RWPE1 (cell line): ENCODE results near the gene LRCH1.

Experiments used
- CTCF ChIA-PET: fragments of 350-600 bp; sonication (Branson Sonifier 250); formaldehyde crosslinking; extraction: SDS; loops from one replicate; lab custom pipeline; 2021; lab: Yijun Ruan, JAX
- POLR2A ChIA-PET: fragments of 400-600 bp; formaldehyde crosslinking; extraction: SDS; loops from one replicate; lab custom pipeline; 2020; ENCODE audit warnings: antibody characterized with exemption; ENCODE audit not compliant: low non-redundant PET; lab: Yijun Ruan, JAX
- DNase-seq: peaks from one replicate; pipeline ENCODE4 v3.0.0; 2012; ENCODE audit warnings: low spot score
- H3K27ac ChIP-seq: fragments of 450-650 bp; 2 replicates; pipeline ENCODE4 v1.5.1; 2017
- TF ChIP-seq, protein P1 (sequence below): fragments of 450-650 bp; conservative IDR thresholded peaks from 2 replicates; pipeline ENCODE4 v1.5.1; 2017; ENCODE audit warnings: low read depth, mild to moderate bottlenecking

Gene LRCH1

DNA sequence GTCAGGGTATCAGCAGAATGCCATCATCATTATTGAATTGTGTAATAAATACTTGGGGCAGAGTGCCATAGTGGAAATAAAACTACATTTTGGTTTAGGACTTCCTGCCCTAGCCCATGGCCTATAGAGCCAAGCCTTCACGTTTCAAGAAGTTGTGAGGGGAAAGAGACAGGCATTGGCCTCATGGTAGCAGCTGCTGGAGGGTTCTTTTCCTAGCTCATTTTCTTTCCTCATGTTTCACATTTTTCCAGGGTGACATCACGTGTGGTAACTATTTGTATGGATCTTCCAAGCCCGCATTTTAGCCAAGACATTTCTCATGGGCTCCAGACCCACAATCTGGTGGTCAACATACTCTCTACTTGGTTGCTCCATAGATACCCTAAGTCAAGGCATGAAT lies 80.4 kb downstream of the LRCH1 start:
- H3K27ac ChIP-seq: no peak overlapping the region
- DNase-seq: peak; percentile 30
- POLR2A ChIA-PET: interaction anchor here (0.7 kb wide), 1 partner anchor 873 kb away, joined by 4 read pairs; no protein-coding TSS in a partner anchor
- TF ChIP-seq, protein P1, sequence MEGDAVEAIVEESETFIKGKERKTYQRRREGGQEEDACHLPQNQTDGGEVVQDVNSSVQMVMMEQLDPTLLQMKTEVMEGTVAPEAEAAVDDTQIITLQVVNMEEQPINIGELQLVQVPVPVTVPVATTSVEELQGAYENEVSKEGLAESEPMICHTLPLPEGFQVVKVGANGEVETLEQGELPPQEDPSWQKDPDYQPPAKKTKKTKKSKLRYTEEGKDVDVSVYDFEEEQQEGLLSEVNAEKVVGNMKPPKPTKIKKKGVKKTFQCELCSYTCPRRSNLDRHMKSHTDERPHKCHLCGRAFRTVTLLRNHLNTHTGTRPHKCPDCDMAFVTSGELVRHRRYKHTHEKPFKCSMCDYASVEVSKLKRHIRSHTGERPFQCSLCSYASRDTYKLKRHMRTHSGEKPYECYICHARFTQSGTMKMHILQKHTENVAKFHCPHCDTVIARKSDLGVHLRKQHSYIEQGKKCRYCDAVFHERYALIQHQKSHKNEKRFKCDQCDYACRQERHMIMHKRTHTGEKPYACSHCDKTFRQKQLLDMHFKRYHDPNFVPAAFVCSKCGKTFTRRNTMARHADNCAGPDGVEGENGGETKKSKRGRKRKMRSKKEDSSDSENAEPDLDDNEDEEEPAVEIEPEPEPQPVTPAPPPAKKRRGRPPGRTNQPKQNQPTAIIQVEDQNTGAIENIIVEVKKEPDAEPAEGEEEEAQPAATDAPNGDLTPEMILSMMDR: no peak
- CTCF ChIA-PET: no interaction called here

DNA sequence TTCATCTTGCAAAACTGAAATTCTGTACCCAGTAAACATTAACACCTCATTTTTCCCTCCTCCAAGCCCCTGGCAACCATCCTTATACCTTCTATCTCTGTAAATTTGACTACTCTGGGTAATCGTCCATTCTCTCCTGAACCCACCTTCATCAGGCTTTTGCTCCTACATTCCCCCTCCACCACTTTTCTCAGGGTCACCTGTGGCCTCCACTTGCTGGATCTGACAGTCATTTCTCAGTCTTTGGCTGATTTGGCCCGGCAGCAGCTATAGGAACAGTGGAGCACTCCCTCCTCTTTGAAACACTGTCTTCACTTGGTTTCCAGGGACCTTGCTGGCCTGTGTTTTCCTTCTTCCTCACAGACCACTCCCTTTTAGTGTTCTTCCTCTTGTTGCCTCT lies 83.5 kb downstream of the LRCH1 start:
- ChIA-PET POLR2A (no interaction called here), CTCF (interaction anchor here (0.6 kb wide), 1 partner anchor 303 kb away, joined by 3 read pairs; no protein-coding TSS in a partner anchor)
- no peak overlapping the region for H3K27ac ChIP-seq

DNA sequence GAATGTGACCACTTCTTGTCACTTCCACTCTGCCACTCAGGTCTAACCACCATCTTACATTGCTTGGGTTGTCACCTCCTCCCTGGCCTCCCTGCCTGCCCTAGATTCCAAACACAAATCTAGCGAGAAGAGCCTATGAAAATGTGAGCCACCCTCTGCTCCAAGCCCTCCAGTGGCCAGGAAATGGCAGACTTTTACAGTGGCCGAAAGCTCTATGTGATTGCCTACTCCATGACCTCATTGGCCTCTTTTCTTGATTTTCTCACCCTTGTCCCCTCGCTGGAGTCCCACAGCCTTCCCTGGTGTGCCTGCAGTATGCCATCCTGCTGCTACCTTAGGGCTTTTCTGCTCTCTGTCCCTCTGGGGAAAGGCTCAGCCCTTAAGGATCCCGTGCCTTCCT lies 84.2 kb downstream of the LRCH1 start:
- no peak overlapping the region for H3K27ac ChIP-seq
- POLR2A ChIA-PET: no interaction called here
- CTCF ChIA-PET: interaction anchor here (0.6 kb wide), 1 partner anchor 302 kb away, joined by 3 read pairs; no protein-coding TSS in a partner anchor
- TF ChIP-seq, protein P1: no peak
- DNase-seq: no peak

More for the DNA sequence above, 83.5 kb downstream of the LRCH1 start:
- TF ChIP-seq, protein P1: no peak
- no peak for DNase-seq

DNA sequence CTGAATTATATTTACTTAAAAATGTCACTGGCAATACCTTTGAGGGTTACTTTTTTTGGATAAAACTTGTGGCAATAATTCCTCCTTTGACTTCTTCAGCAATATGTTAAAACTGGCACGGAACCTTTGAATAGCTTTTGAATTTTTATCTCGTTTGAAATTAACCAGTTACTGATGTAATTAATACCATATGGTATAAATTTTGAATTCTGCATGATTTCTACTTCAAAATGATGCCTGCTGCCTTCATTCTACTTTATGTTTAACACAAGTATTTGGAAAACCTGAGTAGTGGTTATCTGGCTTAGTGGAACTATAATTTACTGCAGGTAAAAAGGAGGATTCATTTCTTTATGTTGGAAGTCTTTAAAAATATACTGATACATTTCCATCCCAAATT lies 85.3 kb downstream of the LRCH1 start:
- no peak overlapping the region for H3K27ac ChIP-seq
- ChIA-PET CTCF (no interaction called here), POLR2A (no interaction called here)
- no peak for DNase-seq
- TF ChIP-seq, protein P1: no peak

DNA sequence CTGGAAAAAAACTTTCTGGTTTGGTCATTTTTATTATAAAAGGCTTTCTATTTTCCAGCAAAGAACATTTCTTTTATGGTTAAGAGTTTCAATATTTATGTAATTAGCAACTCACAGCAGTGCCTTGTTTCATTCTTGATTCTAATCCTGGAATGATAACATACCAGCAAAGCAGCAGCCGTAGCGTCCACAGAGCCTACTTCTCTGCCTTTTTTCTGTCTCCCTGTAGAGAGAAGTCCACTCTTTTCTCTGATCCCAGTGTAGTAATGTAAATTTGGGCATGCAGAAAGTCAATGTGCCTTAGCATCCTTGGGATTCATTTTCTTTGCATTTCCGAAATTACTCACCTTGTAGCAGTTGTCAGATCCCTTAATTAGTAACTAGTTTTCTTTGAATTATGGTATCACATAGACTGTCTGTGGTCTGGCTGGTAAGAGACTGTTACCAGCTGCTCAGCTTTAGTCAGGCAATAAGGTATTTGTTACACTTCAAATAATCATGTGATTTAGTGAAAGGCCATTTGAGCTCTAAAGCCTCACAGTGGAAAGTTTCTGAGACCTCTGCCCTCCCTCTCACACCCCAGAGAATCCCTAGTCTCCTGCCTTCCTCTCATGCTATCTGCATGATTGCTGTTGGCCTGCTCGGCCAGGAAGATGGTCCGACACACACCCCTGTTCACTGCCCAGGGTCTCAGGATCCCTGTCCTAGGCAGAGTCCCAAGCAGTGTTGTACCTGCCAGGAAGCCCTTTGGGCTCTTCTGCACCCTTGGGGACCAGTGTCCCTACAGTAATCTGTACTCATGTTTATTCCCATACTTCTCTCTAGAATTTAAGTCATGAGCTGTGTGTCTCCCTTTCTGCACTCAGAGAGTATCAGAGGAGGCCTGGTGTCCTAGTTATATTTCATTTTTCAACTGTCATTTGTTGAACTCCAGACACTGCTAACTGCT lies 86.3 kb downstream of the LRCH1 start:
- ChIA-PET POLR2A (no interaction called here), CTCF (interaction anchor here (0.9 kb wide), 1 partner anchor 15 kb away, joined by 3 read pairs; no protein-coding TSS in a partner anchor)
- H3K27ac ChIP-seq: no peak overlapping the region
- no peak for DNase-seq
- TF ChIP-seq, protein P1: no peak

DNA sequence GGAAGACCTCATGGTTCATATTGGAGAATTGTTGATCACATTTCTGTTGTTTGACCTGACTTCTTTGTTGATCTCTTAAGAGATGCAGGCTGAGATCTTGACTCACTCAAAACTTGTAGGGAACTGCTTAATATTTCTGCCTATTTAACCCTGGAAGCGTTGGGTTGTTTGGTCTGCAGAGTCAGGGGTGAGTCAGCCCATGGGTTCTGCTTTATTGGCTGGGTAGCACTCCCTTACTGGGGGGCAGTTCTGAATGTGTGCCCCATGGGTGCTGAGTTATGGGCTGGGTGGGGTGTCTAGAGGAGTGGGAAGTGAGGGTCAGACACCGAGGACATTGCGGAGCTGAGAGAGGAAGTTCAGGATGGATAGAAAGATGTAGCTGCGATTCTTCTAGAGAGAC lies 87.9 kb downstream of the LRCH1 start:
- ChIA-PET POLR2A (no interaction called here), CTCF (no interaction called here)
- peak; percentile 12 for DNase-seq
- H3K27ac ChIP-seq: no peak overlapping the region
- TF ChIP-seq, protein P1: no peak
